Endothelial cell of umbilical vein (primary cell): ENCODE results near the gene ANGPTL4. TPM values are rescaled to one million over a fixed set of nuclear protein-coding genes. Genes with fewer than 3 reads are reported as not detected.

Source experiments
- BruUV-seq: library from RNA; stranded (reverse); fragments of 400-500 nt; replicated peaks from 2 replicates; lab custom pipeline; 2021; lab: Mats Ljungman, UMichigan
- CTCF ChIA-PET: fragments of 300-600, 350-600 bp; sonication (Branson Sonifier 250); formaldehyde crosslinking; loops from one replicate; lab custom pipeline; 2021; ENCODE audit warnings: antibody characterized with exemption, inconsistent platforms; lab: Charles Lee
- POLR2A ChIA-PET: fragments of 300-600, 350-600 bp; sonication (Branson Sonifier 250); formaldehyde crosslinking; loops from one replicate; lab custom pipeline; 2021; ENCODE audit warnings: antibody characterized with exemption, inconsistent platforms; lab: Charles Lee
- DNase-seq: peaks from one replicate; pipeline ENCODE4 v3.0.0-alpha.2; 2011; ENCODE audit warnings: low read depth, low spot score
- FAIRE-seq: peaks from 2 replicates; lab custom pipeline; 2011; peaks lifted over from hg19 to GRCh38; lab: Jason Lieb, UNC
- H2AFZ ChIP-seq: 2 replicates; pipeline ENCODE4 v1.6.0; 2012; ENCODE audit warnings: low read depth, low read length, control low read depth, inconsistent platforms
- H3K27ac ChIP-seq: 2 replicates; pipeline ENCODE4 v1.5.1; 2011; ENCODE audit warnings: low read depth, mild to moderate bottlenecking, control low read depth, low read length, moderate library complexity; ENCODE audit not compliant: insufficient read depth
- H3K27me3 ChIP-seq, 2 experiments: 2 replicates each; pipeline versions ENCODE4 v1.6.0 to v1.6.1; 2011; ENCODE audit warnings: low read length in 2 of 2, mixed read lengths in 1 of 2; ENCODE audit not compliant: control insufficient read depth in 2 of 2, insufficient read depth in 2 of 2
- H3K36me3 ChIP-seq, 2 experiments: 2 replicates in 1 of 2; 3 replicates in 1 of 2; pipeline ENCODE4 v1.5.1; 2011; ENCODE audit warnings: low read length in 2 of 2, mild to moderate bottlenecking in 1 of 2, moderate library complexity in 1 of 2; ENCODE audit not compliant: control insufficient read depth in 2 of 2, insufficient read depth in 2 of 2; ENCODE audit errors: extremely low read depth in 1 of 2
- H3K4me1 ChIP-seq: 3 replicates; pipeline ENCODE4 v1.5.1; 2011; ENCODE audit warnings: mild to moderate bottlenecking, low read length; ENCODE audit not compliant: control insufficient read depth, insufficient read depth; ENCODE audit errors: extremely low read depth
- H3K4me2 ChIP-seq: 2 replicates; pipeline ENCODE4 v1.6.1; 2011; ENCODE audit warnings: low read length, control low read depth, mixed read lengths; ENCODE audit not compliant: insufficient read depth
- H3K4me3 ChIP-seq, 3 experiments: fragments of 200-600 bp in 1 of 3; sonication (generic), shearing (Covaris generic) in 1 of 3; replicated peaks in 1 of 3; 2 replicates each; pipeline ENCODE4 v1.5.1; 2011 to 2016; ENCODE audit warnings: control low read depth in 3 of 3, low read length in 3 of 3, mild to moderate bottlenecking in 2 of 3, inconsistent platforms in 1 of 3, low read depth in 1 of 3, moderate library complexity in 1 of 3; ENCODE audit not compliant: insufficient read depth in 1 of 3
- H3K79me2 ChIP-seq: 2 replicates; pipeline ENCODE4 v1.6.0; 2012; ENCODE audit warnings: low read length, inconsistent platforms; ENCODE audit not compliant: control insufficient read depth, insufficient read depth
- H3K9ac ChIP-seq: replicated peaks from 2 replicates; pipeline ENCODE3; 2011; ENCODE audit warnings: low read length, control low read depth; ENCODE audit not compliant: insufficient read depth; ENCODE audit errors: extremely low read depth
- H3K9me1 ChIP-seq: replicated peaks from 3 replicates; pipeline ENCODE4 v1.6.0; 2011; ENCODE audit warnings: mild to moderate bottlenecking, low read length; ENCODE audit not compliant: control insufficient read depth, insufficient read depth; ENCODE audit errors: extremely low read depth
- H3K9me3 ChIP-seq: replicated peaks from 2 replicates; pipeline ENCODE4 v1.5.1; 2012; ENCODE audit warnings: low read length, inconsistent platforms; ENCODE audit not compliant: control insufficient read depth, insufficient read depth
- H4K20me1 ChIP-seq: replicated peaks from 2 replicates; pipeline ENCODE3; 2011; ENCODE audit warnings: mild to moderate bottlenecking, low read length; ENCODE audit not compliant: control insufficient read depth, insufficient read depth; ENCODE audit errors: extremely low read depth
- EZH2 ChIP-seq: IDR thresholded peaks from 2 replicates; pipeline ENCODE4 v1.6.1; 2012; ENCODE audit warnings: borderline replicate concordance, low read depth, mild to moderate bottlenecking, moderate library complexity, low read length, inconsistent platforms; ENCODE audit not compliant: severe bottlenecking
- FOS ChIP-seq: IDR thresholded peaks from 2 replicates; pipeline ENCODE4 v1.6.1; 2011; ENCODE audit warnings: mild to moderate bottlenecking, low read length, moderate library complexity, borderline replicate concordance; ENCODE audit not compliant: insufficient read depth
- GATA2 ChIP-seq: IDR thresholded peaks from 2 replicates; pipeline ENCODE4 v1.7.0; 2011; ENCODE audit warnings: low read depth, mild to moderate bottlenecking, moderate library complexity, mixed read lengths, low read length; ENCODE audit not compliant: insufficient read length, insufficient read depth
- JUN ChIP-seq: IDR thresholded peaks from 2 replicates; pipeline ENCODE4 v1.6.1; 2011; ENCODE audit warnings: borderline replicate concordance, low read depth; ENCODE audit not compliant: insufficient read length, insufficient read depth
- MYC ChIP-seq: IDR thresholded peaks from one replicate; pipeline ENCODE4 v1.6.1; 2011; ENCODE audit warnings: mild to moderate bottlenecking, low read depth, low read length
- POLR2A ChIP-seq: IDR thresholded peaks from 2 replicates; pipeline ENCODE4 v1.6.1; 2012; ENCODE audit warnings: low read depth, mild to moderate bottlenecking, control low read depth, low read length
- POLR2AphosphoS5 ChIP-seq: IDR thresholded peaks from 2 replicates; pipeline ENCODE4 v1.6.1; 2012; ENCODE audit warnings: low read depth, mild to moderate bottlenecking, control low read depth, low read length, moderate library complexity; ENCODE audit not compliant: insufficient read depth
- dilution Hi-C: fragments of 300-500 bp; cut with MboI; formaldehyde crosslinking; loops from one replicate; pipeline ENCODE4 v1.15.0; 2019; ENCODE audit warnings: low sequenced_read_pairs; ENCODE audit not compliant: extremely low pct_ligation_motif_present
- intact Hi-C: fragments of 100-400 bp; cut with micrococcal nuclease; formaldehyde crosslinking; loops from one replicate; pipeline ENCODE4 v1.10.0; 2022
- polyA plus RNA-seq, 4 experiments: library from polyadenylated mRNA; depleted of rRNA in 3 of 4; stranded (reverse) in 3 of 4; unstranded in 1 of 4; fragments of >200 nt; gene quantifications; 2 replicates each; pipeline versions ENCODE4 v1.2.1 to v1.2.3, GENCODE V29; 2011 to 2012; ENCODE audit warnings: missing spikeins in 1 of 4
- total RNA-seq: library from RNA; stranded (reverse); gene quantifications from 2 replicates; pipeline ENCODE4 v1.2.3, GENCODE V29; 2021
- TF ChIP-seq, protein P1 (sequence below): IDR thresholded peaks from 2 replicates; pipeline ENCODE4 v1.6.1; 2011; ENCODE audit not compliant: insufficient read depth, insufficient read length
- TF ChIP-seq, protein P2 (sequence below), 2 donors: IDR thresholded peaks; 1 replicate in 1 of 2; 2 replicates in 1 of 2; pipeline ENCODE4 v1.5.1; 2011; ENCODE audit warnings: low read length in 2 of 2, mild to moderate bottlenecking in 2 of 2, moderate library complexity in 2 of 2, control low read depth in 1 of 2, inconsistent platforms in 1 of 2, low read depth in 1 of 2; ENCODE audit not compliant: insufficient read depth in 1 of 2; ENCODE audit errors: extremely low read depth in 1 of 2

The ANGPTL4 gene
- total and polyA plus RNA-seq, 2 donors (not counting 3 experiments of a cell fraction or from before 2014, with no cell fraction given) = 3.9 to 14.1 TPM

DNA sequence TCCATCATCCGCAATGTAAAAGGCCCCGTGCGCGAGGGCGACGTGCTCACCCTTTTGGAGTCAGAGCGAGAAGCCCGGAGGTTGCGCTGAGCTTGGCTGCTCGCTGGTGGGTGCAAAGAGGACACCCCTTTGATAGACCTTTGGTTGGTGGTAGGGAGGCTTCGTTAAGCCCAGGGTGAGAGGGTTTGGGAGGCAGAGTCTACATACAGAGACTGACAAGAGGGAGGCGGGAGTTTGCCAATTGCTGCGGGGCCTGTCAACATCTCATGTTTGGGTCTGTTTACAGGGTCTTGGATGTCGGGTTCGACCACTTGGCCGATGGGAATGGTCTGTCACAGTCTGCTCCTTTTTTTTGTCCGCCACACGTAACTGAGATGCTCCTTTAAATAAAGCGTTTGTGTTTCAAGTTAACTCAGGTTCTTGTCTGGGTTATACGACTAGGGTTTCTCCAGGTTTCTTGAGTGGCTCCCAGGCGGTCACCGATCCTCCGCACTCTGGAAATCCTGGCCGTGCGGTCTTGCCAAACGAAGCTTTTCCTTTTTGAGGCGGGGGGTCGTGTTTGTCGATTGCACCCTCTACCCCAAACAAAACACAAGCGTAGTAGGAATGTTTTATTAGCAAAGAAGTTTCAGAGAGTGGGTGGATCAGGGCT is 41.8 kb upstream of the ANGPTL4 start:
- Histone ChIP-seq H3K79me2 (peaks cover 32% of the 10 kb centered on the region), H3K4me3 (peak overlapping the region; percentile 83 to 95 (median 92)), H2AFZ (no peak overlapping the region), H3K27ac (peak overlapping the region; percentile 70), H3K27me3 (no peaks in the 10 kb centered on the region), H3K4me2 (peak overlapping the region; percentile 72), H3K4me1 (peaks cover 24% of the 10 kb centered on the region), H3K36me3 (peaks cover 3 to 5% of the 10 kb centered on the region in 2 experiments), H4K20me1 (no peaks in the 10 kb centered on the region), H3K9ac (peak overlapping the region; percentile 95), H3K9me1 (no peaks in the 10 kb centered on the region), H3K9me3 (no peaks in the 10 kb centered on the region)
- ChIA-PET CTCF (no interaction called here), POLR2A (interaction anchor here (0.9 kb wide), 1 partner anchor 102 kb away, joined by 5 read pairs; no protein-coding TSS in a partner anchor)
- FAIRE-seq (peak; percentile 47), DNase-seq (no peak)
- TF ChIP-seq, protein P1, sequence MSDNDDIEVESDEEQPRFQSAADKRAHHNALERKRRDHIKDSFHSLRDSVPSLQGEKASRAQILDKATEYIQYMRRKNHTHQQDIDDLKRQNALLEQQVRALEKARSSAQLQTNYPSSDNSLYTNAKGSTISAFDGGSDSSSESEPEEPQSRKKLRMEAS = no peak
- TF ChIP-seq POLR2A = no peak
- no peak for TF ChIP-seq EZH2
- TF ChIP-seq GATA2 = no peak
- no peak for TF ChIP-seq JUN
- no peak for TF ChIP-seq POLR2AphosphoS5
- TF ChIP-seq, protein P2, sequence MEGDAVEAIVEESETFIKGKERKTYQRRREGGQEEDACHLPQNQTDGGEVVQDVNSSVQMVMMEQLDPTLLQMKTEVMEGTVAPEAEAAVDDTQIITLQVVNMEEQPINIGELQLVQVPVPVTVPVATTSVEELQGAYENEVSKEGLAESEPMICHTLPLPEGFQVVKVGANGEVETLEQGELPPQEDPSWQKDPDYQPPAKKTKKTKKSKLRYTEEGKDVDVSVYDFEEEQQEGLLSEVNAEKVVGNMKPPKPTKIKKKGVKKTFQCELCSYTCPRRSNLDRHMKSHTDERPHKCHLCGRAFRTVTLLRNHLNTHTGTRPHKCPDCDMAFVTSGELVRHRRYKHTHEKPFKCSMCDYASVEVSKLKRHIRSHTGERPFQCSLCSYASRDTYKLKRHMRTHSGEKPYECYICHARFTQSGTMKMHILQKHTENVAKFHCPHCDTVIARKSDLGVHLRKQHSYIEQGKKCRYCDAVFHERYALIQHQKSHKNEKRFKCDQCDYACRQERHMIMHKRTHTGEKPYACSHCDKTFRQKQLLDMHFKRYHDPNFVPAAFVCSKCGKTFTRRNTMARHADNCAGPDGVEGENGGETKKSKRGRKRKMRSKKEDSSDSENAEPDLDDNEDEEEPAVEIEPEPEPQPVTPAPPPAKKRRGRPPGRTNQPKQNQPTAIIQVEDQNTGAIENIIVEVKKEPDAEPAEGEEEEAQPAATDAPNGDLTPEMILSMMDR (IDR thresholded peaks at IDR 0.05; ENCODE audit: extremely low read depth in 1 of 2, insufficient read depth in 1 of 2, low read depth in 1 of 2, low read length in 2 of 2) = no peak
- TF ChIP-seq FOS = no peak
- no peak for TF ChIP-seq MYC
- dilution Hi-C loops = no loop called here
- intact Hi-C loops = loop anchor here (1.0 to 2.0 kb wide), 2 partner anchors 14 to 21 kb away; partner anchors contain the start of genes CD320 and KANK3
- BruUV-seq = no TSS peak
